ENCODE data around the gene BGN. TPM values are rescaled to one million over a fixed set of nuclear protein-coding genes. Genes with fewer than 3 reads are reported as not detected.

BGN gene
- total and polyA plus RNA-seq, 2 experiments from 2014 or later: 0.87 to 1.8 TPM

DNA sequence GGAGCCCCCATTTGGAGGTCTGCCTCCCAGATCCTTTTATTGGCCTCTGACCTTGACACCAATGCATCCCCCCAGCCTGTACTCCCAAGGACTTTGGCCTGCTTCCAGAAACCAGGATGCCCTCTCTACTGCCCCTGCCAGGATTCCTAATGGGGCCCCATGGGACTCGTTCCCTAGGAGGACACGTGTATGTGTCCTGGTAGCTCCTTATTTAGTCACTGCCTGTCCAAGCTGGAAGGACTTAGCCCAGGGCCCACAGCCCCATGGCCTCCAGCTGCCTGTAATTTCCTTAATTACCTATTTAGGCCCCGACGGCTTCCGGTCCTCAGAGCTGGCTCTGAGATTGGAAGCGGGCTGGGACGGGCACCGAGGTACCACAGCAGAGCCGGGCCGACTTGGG, 32.0 kb downstream of the BGN start (continued):
- TF ChIP-seq, protein P1, sequence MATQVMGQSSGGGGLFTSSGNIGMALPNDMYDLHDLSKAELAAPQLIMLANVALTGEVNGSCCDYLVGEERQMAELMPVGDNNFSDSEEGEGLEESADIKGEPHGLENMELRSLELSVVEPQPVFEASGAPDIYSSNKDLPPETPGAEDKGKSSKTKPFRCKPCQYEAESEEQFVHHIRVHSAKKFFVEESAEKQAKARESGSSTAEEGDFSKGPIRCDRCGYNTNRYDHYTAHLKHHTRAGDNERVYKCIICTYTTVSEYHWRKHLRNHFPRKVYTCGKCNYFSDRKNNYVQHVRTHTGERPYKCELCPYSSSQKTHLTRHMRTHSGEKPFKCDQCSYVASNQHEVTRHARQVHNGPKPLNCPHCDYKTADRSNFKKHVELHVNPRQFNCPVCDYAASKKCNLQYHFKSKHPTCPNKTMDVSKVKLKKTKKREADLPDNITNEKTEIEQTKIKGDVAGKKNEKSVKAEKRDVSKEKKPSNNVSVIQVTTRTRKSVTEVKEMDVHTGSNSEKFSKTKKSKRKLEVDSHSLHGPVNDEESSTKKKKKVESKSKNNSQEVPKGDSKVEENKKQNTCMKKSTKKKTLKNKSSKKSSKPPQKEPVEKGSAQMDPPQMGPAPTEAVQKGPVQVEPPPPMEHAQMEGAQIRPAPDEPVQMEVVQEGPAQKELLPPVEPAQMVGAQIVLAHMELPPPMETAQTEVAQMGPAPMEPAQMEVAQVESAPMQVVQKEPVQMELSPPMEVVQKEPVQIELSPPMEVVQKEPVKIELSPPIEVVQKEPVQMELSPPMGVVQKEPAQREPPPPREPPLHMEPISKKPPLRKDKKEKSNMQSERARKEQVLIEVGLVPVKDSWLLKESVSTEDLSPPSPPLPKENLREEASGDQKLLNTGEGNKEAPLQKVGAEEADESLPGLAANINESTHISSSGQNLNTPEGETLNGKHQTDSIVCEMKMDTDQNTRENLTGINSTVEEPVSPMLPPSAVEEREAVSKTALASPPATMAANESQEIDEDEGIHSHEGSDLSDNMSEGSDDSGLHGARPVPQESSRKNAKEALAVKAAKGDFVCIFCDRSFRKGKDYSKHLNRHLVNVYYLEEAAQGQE (IDR thresholded peaks at IDR 0.05; ENCODE audit: unreplicated experiment): no peak
- no peak for TF ChIP-seq JUNB (IDR thresholded peaks at IDR 0.05; ENCODE audit: unreplicated experiment)
- no peak for TF ChIP-seq EZH2 (IDR thresholded peaks at IDR 0.05; ENCODE audit: low read depth, unreplicated experiment)

DNA sequence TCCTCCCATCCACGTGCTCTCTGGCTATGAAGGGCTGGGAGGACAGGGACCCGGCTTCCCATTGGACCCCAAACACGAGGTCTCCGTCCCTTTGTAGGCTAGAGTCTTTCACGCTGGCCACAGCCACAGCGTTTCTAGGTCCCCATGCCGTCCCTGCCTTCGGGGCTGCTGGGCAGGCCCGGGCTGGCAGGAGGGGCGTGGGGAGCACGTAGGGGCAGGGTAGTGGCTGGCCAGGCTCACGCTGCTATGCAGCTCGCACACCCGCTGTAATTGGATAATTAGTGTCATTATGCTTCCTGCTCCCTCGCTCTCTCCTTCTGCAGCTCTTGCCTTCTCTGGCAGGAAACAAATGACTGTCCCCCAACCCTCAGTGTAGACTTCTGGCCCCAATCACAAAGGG, 32.4 kb downstream of the BGN start:
- Mint-ChIP-seq H3K4me3 (no peak overlapping the region), H3K36me3 (ENCODE audit: low read depth) (no peaks in the 10 kb centered on the region), H3K4me1 (no peaks in the 10 kb centered on the region), H3K27me3 (ENCODE audit: insufficient read depth, low read depth, poor library complexity) (peaks cover 8% of the 10 kb centered on the region), H3K27ac (no peak overlapping the region), H3K9me3 (no peaks in the 10 kb centered on the region)
- Histone ChIP-seq H4K20me1 (replicated peaks; ENCODE audit: insufficient read depth) (no peaks in the 10 kb centered on the region), H3K9me2 (ENCODE audit: insufficient read depth) (no peaks in the 10 kb centered on the region), H3K4me2 (no peak overlapping the region), H3K27ac (ENCODE audit: low read depth) (no peak overlapping the region), H3K27me3 (ENCODE audit: insufficient read depth) (no peaks in the 10 kb centered on the region), H3K79me2 (replicated peaks; ENCODE audit: insufficient read depth) (no peaks in the 10 kb centered on the region), H3K4me1 (ENCODE audit: insufficient read depth) (no peaks in the 10 kb centered on the region), H3K36me3 (ENCODE audit: insufficient read depth) (no peaks in the 10 kb centered on the region), H3F3A (replicated peaks; ENCODE audit: low read depth) (no peaks in the 10 kb centered on the region), H3K4me3 (no peak overlapping the region), H2AFZ (no peak overlapping the region)
- ATAC-seq: no peak
- no peak for DNase-seq (ENCODE audit: low spot score)
- TF ChIP-seq EZH2 (IDR thresholded peaks at IDR 0.05; ENCODE audit: low read depth, unreplicated experiment): no peak
- no peak for TF ChIP-seq ZNF114 (CRISPR knock-in tag; IDR thresholded peaks at IDR 0.05)
- no peak for TF ChIP-seq NANOG (IDR thresholded peaks at IDR 0.05; ENCODE audit: borderline replicate concordance)
- TF ChIP-seq, protein P1 (IDR thresholded peaks at IDR 0.05; ENCODE audit: unreplicated experiment): no peak
- no peak for TF ChIP-seq EZH2phosphoT487 (IDR thresholded peaks at IDR 0.05; ENCODE audit: unreplicated experiment)
- no peak for TF ChIP-seq ZNF331 (CRISPR knock-in tag; IDR thresholded peaks at IDR 0.05; ENCODE audit: low read depth)
- no peak for TF ChIP-seq JUNB (IDR thresholded peaks at IDR 0.05; ENCODE audit: unreplicated experiment)
- TF ChIP-seq, protein P2, sequence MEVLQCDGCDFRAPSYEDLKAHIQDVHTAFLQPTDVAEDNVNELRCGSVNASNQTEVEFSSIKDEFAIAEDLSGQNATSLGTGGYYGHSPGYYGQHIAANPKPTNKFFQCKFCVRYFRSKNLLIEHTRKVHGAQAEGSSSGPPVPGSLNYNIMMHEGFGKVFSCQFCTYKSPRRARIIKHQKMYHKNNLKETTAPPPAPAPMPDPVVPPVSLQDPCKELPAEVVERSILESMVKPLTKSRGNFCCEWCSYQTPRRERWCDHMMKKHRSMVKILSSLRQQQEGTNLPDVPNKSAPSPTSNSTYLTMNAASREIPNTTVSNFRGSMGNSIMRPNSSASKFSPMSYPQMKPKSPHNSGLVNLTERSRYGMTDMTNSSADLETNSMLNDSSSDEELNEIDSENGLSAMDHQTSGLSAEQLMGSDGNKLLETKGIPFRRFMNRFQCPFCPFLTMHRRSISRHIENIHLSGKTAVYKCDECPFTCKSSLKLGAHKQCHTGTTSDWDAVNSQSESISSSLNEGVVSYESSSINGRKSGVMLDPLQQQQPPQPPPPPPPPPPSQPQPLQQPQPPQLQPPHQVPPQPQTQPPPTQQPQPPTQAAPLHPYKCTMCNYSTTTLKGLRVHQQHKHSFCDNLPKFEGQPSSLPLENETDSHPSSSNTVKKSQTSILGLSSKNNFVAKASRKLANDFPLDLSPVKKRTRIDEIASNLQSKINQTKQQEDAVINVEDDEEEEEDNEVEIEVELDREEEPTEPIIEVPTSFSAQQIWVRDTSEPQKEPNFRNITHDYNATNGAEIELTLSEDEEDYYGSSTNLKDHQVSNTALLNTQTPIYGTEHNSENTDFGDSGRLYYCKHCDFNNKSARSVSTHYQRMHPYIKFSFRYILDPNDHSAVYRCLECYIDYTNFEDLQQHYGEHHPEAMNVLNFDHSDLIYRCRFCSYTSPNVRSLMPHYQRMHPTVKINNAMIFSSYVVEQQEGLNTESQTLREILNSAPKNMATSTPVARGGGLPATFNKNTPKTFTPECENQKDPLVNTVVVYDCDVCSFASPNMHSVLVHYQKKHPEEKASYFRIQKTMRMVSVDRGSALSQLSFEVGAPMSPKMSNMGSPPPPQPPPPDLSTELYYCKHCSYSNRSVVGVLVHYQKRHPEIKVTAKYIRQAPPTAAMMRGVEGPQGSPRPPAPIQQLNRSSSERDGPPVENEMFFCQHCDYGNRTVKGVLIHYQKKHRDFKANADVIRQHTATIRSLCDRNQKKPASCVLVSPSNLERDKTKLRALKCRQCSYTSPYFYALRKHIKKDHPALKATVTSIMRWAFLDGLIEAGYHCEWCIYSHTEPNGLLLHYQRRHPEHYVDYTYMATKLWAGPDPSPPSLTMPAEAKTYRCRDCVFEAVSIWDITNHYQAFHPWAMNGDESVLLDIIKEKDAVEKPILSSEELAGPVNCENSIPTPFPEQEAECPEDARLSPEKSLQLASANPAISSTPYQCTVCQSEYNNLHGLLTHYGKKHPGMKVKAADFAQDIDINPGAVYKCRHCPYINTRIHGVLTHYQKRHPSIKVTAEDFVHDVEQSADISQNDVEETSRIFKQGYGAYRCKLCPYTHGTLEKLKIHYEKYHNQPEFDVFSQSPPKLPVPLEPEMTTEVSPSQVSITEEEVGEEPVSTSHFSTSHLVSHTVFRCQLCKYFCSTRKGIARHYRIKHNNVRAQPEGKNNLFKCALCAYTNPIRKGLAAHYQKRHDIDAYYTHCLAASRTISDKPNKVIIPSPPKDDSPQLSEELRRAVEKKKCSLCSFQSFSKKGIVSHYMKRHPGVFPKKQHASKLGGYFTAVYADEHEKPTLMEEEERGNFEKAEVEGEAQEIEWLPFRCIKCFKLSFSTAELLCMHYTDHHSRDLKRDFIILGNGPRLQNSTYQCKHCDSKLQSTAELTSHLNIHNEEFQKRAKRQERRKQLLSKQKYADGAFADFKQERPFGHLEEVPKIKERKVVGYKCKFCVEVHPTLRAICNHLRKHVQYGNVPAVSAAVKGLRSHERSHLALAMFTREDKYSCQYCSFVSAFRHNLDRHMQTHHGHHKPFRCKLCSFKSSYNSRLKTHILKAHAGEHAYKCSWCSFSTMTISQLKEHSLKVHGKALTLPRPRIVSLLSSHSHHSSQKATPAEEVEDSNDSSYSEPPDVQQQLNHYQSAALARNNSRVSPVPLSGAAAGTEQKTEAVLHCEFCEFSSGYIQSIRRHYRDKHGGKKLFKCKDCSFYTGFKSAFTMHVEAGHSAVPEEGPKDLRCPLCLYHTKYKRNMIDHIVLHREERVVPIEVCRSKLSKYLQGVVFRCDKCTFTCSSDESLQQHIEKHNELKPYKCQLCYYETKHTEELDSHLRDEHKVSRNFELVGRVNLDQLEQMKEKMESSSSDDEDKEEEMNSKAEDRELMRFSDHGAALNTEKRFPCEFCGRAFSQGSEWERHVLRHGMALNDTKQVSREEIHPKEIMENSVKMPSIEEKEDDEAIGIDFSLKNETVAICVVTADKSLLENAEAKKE (CRISPR knock-in tag; IDR thresholded peaks at IDR 0.05): no peak

All from GM23338 (cell line).